OCI-LY1 (cell line): ENCODE data around the gene ADAMTSL1.

Experiments used
- H2AFZ ChIP-seq: fragments of 200-600 bp; sonication (generic), shearing (Covaris generic); 2 replicates; pipeline ENCODE4 v1.6.0; 2014; ENCODE audit warnings: antibody characterized with exemption, mild to moderate bottlenecking, low read length
- H3F3A ChIP-seq: fragments of 200-600 bp; sonication (generic), shearing (Covaris generic); 2 replicates; pipeline ENCODE4 v1.6.0; 2014; ENCODE audit warnings: mild to moderate bottlenecking, antibody characterized with exemption, low read length, moderate library complexity; ENCODE audit not compliant: insufficient read depth
- H3K27ac ChIP-seq: fragments of 200-600 bp; sonication (generic); 2 replicates; pipeline ENCODE4 v1.5.1; 2014; ENCODE audit warnings: low read length, mixed run types, mild to moderate bottlenecking, low read depth; ENCODE audit not compliant: poor library complexity, severe bottlenecking
- H3K27me3 ChIP-seq: fragments of 200-600 bp; sonication (generic); 2 replicates; pipeline ENCODE4 v1.6.0; 2014; ENCODE audit warnings: antibody characterized with exemption, mild to moderate bottlenecking, low read length, moderate library complexity; ENCODE audit not compliant: insufficient read depth
- H3K36me3 ChIP-seq: fragments of 200-600 bp; sonication (generic); 2 replicates; pipeline ENCODE4 v1.6.1; 2014; ENCODE audit warnings: mild to moderate bottlenecking, antibody characterized with exemption, low read length, moderate library complexity, mixed read lengths; ENCODE audit not compliant: insufficient read depth
- H3K4me1 ChIP-seq: fragments of 200-600 bp; sonication (generic); 2 replicates; pipeline ENCODE4 v1.5.1; 2014; ENCODE audit warnings: mild to moderate bottlenecking, low read length, moderate library complexity; ENCODE audit not compliant: insufficient read depth, severe bottlenecking
- H3K4me2 ChIP-seq: fragments of 200-600 bp; sonication (generic), shearing (Covaris generic); 2 replicates; pipeline ENCODE4 v1.6.1; 2014; ENCODE audit warnings: low read length
- H3K4me3 ChIP-seq: fragments of 200-600 bp; sonication (generic); 2 replicates; pipeline ENCODE4 v1.5.1; 2014; ENCODE audit warnings: low read length, low read depth, mild to moderate bottlenecking, mixed read lengths; ENCODE audit not compliant: poor library complexity, severe bottlenecking
- H3K79me2 ChIP-seq: fragments of 200-600 bp; shearing (Covaris generic); 2 replicates; pipeline ENCODE4 v1.6.1; 2016; ENCODE audit warnings: mixed run types, low read length, mixed read lengths; ENCODE audit not compliant: insufficient read depth
- H3K9ac ChIP-seq: fragments of 200-600 bp; sonication (generic), shearing (Covaris generic); 2 replicates; pipeline ENCODE4 v1.6.1; 2014; ENCODE audit warnings: mild to moderate bottlenecking, low read length, mixed read lengths
- H3K9me2 ChIP-seq: fragments of 200-600 bp; sonication (generic), shearing (Covaris generic); 2 replicates; pipeline ENCODE4 v1.6.1; 2014; ENCODE audit warnings: low read depth, mild to moderate bottlenecking, low read length, mixed read lengths
- H3K9me3 ChIP-seq: fragments of 200-600 bp; shearing (Covaris generic); 2 replicates; pipeline ENCODE4 v1.6.1; 2014; ENCODE audit warnings: low read length, mixed read lengths
- H4K20me1 ChIP-seq: fragments of 200-600 bp; sonication (generic), shearing (Covaris generic); 2 replicates; pipeline ENCODE4 v1.6.0; 2016; ENCODE audit warnings: mild to moderate bottlenecking, low read length; ENCODE audit not compliant: insufficient read depth
- CTCF ChIP-seq: fragments of 200-600 bp; sonication (generic), shearing (Covaris generic); IDR thresholded peaks from 2 replicates; pipeline ENCODE4 v1.5.1; 2017; ENCODE audit warnings: mild to moderate bottlenecking, antibody characterized with exemption, low read length, moderate library complexity, mixed read lengths
- EZH2 ChIP-seq: fragments of 200-600 bp; sonication (generic), shearing (Covaris generic); IDR thresholded peaks from 2 replicates; pipeline ENCODE4 v1.8.0; 2017; ENCODE audit warnings: borderline replicate concordance, mixed run types, mild to moderate bottlenecking, antibody characterized with exemption, low read length, moderate library complexity, mixed read lengths

ADAMTSL1 gene

DNA sequence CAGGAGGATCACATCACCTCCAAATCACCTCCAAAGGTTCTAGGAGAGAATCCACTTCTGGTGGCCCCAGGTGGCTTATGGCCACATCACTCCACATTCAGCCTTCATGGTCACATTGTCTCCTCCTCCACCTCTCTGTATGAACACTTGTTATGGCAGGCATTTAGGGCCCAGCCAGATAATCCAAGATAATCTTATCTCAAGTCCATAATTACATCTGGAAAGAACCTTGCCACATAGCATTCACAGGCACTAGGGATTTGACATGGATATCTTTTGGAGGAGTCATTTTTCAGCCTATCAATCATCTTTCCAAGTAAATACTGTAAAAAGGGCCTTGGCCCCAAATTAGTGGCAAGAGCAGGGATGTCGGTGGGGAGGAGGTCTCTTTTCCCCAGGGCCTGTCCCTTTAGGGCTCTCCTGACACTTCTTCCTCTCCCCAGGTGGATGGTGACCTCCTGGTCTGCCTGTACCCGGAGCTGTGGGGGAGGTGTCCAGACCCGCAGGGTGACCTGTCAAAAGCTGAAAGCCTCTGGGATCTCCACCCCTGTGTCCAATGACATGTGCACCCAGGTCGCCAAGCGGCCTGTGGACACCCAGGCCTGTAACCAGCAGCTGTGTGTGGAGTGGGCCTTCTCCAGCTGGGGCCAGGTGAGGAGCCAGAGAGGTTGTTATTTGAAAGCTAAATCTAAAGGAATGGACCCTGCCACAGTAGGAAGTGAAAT lies 418.2 kb downstream of the ADAMTSL1 start:
- no peak for TF ChIP-seq EZH2
- no peak for TF ChIP-seq CTCF
- Histone ChIP-seq H4K20me1 (no peaks in the 10 kb centered on the region), H3K9me2 (no peaks in the 10 kb centered on the region), H3K9me3 (no peaks in the 10 kb centered on the region), H3K36me3 (no peaks in the 10 kb centered on the region), H2AFZ (no peak overlapping the region), H3K4me1 (no peaks in the 10 kb centered on the region), H3K4me3 (no peak overlapping the region), H3K9ac (no peak overlapping the region), H3K27ac (no peak overlapping the region), H3K27me3 (no peaks in the 10 kb centered on the region), H3K79me2 (no peaks in the 10 kb centered on the region), H3F3A (no peaks in the 10 kb centered on the region), H3K4me2 (no peak overlapping the region)

- Histone ChIP-seq H3K27ac (no peak overlapping the region), H3F3A (no peaks in the 10 kb centered on the region), H3K4me1 (no peaks in the 10 kb centered on the region), H3K79me2 (no peaks in the 10 kb centered on the region), H3K9ac (no peak overlapping the region), H3K4me2 (no peak overlapping the region), H4K20me1 (no peaks in the 10 kb centered on the region), H3K36me3 (no peaks in the 10 kb centered on the region), H3K9me3 (no peaks in the 10 kb centered on the region), H3K4me3 (no peak overlapping the region), H2AFZ (no peak overlapping the region), H3K27me3 (no peaks in the 10 kb centered on the region), H3K9me2 (no peaks in the 10 kb centered on the region)
- TF ChIP-seq CTCF (no peak), EZH2 (no peak)
These were observed 419.1 kb downstream of the ADAMTSL1 start for GRCh38 chr9:18893046-18893445.

DNA sequence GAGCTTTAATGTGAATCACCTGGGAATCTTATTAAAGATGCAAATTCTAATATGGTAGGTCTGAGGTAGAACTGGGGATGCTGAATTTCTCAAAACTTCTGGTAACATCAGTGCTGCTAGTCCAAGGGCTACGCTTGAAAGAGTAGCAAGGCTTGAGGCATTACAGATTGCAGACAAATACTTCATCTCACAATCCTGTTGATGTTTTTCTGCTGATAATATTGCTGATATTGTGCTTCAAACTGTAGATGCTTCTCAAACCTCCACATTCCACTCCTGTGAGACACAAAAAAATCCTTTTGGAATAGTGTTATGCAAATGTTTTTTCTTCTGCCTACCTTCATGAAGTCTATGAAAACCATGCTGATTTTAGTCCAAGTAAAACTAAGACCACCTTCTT lies 419.5 kb downstream of the ADAMTSL1 start:
- H3K9me2 ChIP-seq, result no peaks in the 10 kb centered on the region
- H3K36me3 ChIP-seq, result no peaks in the 10 kb centered on the region
- TF ChIP-seq EZH2, result no peak
- no peak for TF ChIP-seq CTCF

More for the DNA sequence above, 419.5 kb downstream of the ADAMTSL1 start:
- Histone ChIP-seq H3F3A (no peaks in the 10 kb centered on the region), H3K9me3 (no peaks in the 10 kb centered on the region), H3K9ac (no peak overlapping the region), H4K20me1 (no peaks in the 10 kb centered on the region), H3K27me3 (no peaks in the 10 kb centered on the region), H3K4me2 (no peak overlapping the region), H3K27ac (no peak overlapping the region), H3K79me2 (no peaks in the 10 kb centered on the region), H3K4me1 (no peaks in the 10 kb centered on the region), H2AFZ (no peak overlapping the region), H3K4me3 (no peak overlapping the region)
